Activated effector memory CD4-positive, alpha-beta T cell treated with anti-CD3 and anti-CD28 coated beads, Interleukin-2, amount 50 U/mL, for 16 hours (primary cell): Measurements from ENCODE around the gene RASGRF1.

Experiments
- DNase-seq: peaks from one replicate; pipeline ENCODE4 v3.0.0-alpha.2; 2020

The RASGRF1 gene

DNA sequence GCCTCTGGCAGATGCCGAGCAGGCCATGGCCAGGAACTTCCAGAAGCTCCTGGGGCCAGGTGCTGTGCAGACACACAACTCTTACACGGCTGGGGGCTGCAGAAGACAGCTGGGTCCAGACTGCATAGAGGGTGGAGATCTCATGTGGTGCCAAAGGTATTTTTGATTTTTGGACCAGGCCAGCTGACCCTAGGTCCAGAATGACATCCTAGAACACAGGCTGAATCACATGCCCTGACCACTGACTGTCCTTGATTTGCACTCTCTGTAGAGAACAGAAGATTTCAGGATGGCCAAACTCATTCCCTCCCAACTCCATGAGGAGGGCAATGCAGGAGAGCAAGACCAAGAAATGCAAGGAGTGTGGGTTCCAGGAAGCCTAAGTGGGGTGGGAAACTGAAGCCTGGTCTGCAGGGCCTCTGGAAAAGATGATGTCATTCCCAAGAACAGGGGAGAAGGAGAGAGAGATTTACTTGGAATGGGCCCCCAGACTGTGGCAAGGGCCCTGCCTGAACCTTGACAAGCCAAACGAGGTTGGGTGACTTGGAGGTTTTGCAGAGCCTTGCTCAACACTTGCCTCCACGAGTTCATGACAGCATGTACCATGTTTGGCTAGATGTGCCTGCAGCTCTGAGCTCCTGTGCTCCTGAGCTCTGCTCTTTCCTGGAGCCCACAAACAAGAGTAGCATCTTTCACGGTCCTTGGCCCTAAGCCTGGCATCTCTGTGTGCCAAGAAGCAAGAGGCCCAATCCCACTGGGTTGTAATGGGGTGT, 107.2 kb downstream of the RASGRF1 start:
- DNase-seq: no peak

DNA sequence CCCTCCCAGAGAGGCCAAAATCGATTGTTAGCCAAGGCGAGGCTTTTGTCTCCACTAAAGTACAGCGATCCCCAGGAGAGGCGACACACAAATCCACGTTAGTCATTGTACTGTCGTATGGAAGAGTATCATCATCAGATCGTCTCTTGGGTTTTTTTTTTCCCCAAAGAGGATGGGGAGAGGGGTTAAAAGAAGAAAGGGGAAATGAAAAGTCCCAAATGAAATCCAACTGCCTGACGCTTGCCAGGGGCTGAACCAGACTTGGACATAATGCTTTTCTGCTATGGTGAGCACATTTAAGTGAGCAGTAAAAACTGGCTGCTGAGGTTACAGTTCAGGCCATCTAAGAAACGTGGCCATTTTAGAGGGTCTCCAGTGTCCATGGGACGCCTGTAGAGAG, 107.8 kb downstream of the RASGRF1 start:
- DNase-seq: no peak

DNA sequence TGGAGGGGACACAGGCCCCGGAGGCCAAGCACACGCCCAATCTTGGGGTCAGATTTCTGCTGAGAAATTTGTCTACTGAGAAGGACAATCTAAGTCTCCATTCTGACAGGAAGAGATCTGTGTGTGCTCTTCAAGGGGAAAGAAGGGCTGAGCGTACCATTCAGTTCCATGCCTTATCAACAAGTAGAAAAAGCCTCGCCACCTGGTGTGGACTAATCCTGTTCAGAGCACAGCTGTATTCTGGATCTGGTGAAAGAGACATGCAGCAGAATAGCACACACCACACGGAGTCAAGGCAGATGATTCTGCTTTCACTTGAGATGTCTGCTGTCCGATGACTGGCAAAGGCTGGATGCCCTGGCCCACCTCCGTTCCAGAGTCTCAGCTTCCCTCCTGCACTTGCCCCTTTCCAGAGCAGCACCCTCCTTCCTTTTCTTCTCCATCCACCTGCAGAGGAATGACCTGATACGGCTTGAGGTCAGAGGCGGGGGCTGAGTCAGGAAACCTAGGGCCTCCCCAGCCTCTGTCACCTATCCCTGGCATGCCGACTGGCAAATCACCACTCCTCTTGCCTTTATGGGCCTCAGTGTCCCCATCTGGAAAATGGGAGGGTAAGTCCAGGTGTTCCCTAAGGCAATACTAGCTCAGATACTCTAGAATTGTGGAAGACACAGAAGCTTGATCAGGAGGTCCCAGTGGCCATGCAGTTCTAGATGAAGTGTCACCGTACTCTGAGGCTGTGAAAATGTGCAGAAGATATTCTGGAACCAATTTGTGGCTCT, 108.9 kb downstream of the RASGRF1 start:
- no peak for DNase-seq

DNA sequence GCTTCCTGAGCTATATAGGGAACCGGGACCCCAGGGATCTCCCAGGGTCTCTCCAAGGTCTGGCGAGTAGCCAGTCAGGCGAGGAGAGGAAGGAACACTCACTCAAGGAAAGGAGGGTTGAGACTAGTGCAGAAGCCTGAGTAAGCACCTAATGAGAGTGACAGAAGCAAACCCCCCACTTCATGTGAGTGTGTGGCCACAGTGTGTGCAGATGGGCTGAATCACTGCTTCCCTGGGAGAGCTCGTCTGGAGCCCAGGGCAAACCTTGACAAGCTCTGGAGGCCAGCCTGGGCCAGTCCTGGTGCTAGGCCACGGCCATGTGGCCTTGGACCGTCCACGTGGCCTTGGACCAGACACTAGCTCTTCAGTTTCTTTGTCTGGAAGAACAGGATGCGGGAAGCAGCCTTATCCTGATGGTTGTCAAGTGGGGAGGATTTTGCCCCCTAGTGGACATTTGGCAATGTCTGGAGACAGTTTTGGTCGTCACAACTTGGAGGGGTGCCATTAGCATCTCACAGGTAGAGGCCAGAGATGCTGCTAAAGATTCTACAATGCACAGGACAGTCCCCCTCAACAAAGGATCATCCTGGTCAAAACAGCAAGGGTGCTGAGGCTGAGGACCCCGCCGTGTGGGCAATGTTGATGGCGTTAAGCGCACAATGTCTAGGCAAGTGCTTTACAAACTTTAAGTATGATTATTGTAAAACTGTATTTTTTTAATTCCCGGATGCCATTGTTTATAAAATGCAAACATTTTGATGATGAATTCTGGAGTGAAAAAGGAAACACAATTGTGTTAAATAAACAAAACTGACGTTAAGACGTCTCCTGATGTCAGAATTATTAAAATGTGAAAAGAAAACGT, 110.9 kb downstream of the RASGRF1 start:
- peak; percentile 66 for DNase-seq

DNA sequence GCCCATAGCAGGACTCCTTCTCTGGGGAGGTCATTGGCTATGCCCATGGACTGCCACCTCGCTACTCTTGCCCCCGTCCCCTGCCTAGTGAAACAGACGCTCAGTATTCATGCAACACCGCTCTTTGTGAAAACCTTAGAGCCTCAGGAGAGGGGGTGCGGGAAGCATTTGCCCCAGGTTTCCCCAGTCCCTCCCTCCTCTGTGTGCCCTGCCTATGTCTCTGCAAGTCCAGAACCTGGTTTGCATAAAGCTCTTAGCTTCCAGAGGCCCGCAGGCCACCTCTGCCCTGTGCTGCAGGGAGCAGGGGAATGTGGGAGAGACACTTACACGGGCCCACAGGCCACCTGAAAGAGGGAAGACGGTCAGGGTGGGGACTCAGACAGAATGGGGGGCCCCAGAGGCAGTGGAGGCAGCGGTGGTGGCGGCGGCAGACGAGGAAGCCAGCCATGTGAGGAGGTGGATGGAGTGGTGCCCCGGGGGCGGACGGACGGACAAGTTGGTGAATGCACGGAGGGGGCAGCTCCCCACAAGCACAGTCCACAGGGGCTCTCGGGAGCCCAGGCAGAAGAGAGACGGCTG, 111.9 kb downstream of the RASGRF1 start:
- no peak for DNase-seq

DNA sequence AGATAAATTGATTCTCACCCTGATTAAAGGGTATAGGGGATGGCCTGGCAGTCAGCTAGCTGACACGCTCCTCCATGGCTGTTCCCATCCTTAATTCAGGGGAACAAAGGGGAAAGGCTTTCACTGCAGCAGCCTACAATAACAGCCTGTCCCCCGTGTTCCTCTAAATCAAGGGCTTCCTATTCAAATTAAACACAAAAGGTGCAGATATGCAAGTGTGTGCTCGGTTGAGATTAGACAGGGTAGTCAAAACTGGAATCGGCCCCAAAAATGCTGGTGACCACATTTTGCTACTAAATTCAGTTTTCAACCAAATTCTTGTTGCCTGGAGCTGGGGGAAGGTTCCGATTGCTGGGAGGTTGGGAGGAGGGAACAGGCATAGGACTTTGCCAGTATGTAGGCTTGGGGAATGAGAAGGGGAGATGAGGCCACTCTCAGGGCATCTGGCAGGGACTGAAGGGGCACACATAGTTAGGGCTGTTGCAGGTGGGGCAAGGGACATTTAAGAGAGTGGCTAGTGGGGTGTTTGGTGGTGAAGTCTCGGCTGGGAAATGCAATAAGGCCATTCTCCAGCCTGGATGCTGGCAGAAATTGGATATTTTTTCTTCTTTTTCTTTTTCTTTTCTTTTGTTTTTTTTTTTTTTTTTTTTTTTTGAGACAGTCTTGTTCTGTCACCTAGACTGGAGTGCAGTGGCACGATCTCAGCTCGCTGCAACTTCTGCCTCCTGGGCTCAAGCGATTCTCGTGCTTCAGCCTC, 112.8 kb downstream of the RASGRF1 start:
- no peak for DNase-seq

DNA sequence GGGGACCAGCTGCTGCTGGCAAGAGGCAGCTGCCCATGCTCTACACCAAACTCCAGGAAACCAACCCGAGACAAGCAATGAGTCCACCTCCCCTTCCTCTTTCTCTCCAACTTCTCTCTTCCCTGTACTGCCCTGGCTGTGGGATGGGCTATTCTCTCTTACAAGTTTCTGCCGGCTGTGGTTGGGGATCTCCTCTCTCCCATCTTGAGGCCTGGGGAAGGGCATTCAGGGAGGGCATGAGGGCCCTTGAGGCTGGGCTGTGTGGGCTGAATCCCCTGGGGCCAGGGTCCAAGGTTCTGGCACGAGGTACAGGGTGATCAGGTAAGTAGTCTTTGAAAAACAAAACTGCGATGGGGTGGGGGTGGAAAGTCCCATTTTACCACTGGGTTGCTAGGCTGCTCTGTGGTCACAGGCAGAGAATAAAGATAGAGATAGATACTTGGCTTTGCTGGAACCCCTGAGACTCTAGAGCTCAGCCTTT, 113.4 kb downstream of the RASGRF1 start:
- DNase-seq: no peak

DNA sequence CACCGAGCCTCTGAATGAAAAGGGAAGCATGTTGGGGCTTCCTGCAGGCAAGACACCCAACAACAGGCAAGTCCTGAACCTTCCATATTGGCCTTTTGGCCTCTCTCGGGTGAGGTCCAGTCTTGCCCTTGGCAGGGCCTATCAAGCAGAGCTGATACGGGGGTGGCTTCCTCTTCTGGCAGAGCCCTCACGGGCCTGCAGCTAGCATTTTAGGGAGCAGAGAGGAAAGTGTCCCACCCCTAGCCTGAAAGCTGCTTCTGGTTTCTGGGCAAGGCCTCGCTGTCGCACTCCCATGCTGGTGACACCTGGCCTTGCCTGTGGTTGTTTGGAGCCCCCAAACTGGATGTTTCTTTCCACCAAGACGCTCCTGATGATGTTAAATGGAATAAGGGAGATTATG, 113.9 kb downstream of the RASGRF1 start:
- DNase-seq: no peak

DNA sequence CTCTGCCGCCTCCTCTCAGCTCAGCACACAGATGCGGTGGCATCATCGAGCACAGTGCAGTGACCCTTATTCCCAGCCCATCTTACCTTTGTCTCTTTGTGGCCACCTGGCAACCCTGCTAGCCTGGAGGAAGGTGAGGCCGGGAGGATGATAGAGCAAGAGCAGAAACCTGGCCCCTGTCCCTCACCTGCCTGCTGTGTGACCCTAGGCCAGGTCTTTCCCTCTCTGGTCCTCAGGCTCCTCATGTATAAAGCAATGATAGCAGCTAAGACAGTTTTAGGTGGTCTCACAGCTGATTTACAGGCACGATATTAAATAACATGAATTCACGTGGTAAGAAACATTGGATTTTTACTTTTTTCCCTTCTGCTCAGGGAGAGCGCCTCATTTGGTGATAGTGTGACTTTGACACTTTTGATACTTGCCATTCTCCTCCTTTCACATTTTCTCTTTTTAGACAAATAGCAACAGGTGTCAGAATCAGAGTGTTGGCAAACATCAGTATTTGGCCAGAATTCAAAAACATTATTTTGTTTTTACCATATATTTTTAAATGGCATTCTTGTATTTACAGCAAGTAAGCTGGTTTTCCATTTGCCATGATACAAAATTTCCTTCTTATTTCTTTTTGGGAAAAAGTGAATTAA, 116.2 kb downstream of the RASGRF1 start:
- DNase-seq: no peak

DNA sequence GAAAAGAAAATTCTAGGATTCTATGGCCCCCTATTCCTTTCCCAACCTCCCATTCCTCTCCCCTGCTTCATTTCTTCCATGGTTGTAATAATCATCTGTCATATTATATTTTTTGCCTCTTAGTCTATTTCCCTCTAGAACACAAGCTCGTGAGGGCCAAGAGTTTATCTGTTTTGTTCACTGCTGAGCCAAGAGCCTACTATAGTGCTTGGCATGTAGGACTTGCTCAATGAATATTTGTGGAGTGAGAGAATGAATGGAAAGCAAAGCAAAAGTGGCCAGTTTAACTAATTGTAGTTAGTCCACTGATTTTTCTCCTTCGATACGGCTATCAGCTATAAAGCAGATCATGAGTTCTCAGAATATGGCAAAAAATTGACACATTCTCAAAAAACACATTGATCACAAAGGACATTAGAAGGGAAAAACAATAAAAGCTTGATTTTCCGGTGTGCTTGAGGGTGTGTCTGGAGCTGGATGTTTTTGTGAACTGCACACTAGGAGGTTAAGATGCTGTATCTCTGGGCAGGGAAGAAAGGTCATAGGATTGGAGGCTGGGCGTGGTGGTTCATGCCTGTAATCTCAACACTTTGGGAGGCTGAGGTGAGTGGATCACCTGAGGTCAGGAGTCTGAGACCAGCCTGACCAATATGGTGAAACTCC, 120.8 kb downstream of the RASGRF1 start:
- no peak for DNase-seq

DNA sequence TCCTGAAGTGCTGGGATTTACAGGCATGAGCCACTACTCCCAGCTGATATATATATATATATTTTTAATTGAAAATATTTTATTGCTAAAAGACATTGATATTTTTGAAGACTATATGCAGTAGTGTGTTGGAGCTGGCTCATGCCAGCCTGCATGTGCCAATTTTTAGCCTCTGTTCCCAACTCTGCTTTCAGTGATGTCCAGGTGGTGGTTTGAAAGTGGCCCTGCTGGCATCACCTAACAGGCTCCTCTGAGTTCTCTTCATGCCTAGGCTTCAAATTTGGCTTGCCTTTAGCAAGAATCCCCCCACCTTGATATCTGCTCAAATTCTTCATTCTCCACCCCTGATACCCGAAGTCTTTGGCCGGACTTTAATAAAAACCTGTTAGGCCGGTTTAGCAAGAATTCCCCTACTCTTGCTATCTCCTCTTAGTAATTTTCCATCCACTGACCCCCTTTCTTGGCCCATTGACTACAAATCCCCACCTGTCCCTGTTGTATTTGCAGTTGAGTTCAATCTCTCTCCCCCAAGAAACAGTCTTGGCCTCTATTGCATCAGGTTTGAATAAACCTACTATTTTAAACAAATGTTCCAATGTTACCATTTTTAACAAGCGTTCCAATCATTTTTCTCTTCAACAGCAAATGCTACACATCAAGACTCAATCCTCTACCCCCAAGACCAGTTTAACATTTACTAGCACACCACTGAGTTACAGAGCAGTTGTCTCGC, 121.9 kb downstream of the RASGRF1 start:
- DNase-seq: no peak

DNA sequence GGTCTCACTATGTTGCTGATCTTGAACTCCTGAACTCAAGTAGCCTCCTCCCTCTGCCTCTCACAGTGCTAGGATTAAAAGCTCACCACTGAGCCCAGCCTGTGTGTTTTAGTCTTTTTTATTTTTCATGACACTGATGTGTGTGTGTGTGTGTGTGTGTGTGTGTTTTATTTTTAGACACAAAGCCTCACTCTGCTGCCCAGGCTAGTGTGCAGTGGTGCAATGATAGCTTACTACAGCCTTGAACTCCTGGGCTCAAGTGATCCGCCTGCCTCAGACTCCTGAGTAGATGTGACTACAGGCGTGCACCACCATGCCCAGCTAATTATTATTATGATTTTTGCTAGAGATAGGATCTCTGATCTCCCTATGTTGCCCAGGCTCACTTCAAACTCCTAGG, 122.5 kb downstream of the RASGRF1 start:
- no peak for DNase-seq

DNA sequence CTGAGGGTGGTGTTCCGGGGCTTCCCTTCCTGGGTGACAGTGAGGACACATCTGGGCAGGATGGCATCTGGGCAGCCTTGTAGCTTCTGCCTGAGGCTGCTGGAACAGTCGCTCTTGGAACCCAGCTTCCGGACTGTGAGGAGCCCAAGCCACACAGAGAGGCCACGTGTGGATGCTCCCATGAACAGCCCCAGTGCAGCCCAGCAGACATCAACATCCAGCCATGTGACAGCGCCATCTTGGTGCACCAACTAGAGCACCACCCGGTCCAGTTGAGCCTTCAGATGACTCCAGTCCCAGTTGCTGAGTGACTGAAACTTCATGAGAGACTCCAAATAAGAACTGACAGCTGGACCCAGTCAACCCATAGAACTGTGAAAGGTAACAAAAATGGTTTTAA, 130.3 kb downstream of the RASGRF1 start:
- DNase-seq: no peak

DNA sequence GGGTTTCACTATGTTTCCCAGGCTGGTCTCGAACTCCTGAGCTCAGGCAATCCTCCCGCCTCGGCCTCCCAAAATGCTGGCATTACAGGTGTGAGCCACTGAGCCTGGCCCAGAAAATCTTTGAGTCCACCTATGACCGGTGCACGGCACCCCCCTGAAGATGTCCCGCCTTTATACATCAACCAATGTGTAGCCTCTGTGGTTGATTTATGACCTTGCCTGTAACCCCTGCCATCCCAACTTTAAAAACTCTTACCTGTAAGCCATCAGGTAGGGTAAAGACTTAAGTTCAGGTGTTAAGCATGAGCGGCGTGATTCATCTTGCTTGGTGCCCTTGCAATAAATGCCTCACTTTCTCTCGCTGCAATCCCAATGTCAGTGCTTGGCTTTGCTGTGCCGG, 131.2 kb downstream of the RASGRF1 start:
- DNase-seq: no peak

DNA sequence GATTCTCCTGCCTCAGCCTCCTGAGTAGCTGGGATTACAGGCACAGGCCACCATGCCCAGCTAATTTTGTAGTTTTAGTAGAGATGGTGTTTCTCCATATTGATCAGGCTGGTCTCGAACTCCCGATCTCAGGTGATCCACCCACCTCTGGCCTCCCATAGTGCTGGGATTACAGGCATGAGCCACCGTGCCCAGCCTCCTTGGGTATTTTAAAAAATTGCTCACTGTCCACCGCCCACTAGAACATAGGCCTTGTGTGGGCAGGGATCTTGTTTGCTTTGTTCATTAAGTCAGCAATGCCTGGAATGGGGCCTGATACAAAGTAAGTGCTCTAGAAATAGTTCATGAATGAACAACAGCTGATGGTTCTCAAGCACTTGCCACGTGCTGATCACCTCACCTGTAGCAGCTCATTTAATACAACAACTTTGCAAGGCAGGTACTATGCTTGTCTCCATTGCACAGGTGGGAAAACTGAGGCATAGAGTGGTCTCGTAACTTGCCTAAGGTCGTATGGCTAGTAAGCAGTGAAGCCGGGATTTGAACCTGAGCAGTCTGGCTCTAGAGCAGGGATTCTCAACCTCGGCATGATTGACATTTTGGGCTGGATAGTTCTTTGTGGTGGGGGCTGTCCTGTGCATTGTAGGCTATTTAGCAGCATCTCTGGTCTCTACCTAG, 133.0 kb downstream of the RASGRF1 start:
- no peak for DNase-seq

DNA sequence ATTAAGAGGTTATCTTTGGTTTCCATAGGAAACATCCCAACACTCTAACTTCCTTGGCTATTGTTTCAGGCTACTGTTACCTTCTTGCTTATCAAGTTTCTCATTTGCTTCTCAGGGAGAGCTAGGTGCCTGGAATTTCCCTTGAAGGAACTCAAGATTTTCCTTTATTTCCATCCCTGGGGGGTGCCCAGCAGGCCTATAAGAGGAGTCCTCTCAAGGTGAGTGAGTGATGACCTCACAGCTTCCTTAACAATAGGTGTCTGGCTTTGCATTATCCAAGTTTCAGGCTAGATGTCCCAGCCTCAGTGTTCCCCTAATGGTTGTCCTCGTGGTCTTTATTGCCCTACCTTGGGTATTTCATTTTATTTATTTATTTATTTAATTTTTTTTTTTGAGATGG, 133.6 kb downstream of the RASGRF1 start:
- DNase-seq: no peak

DNA sequence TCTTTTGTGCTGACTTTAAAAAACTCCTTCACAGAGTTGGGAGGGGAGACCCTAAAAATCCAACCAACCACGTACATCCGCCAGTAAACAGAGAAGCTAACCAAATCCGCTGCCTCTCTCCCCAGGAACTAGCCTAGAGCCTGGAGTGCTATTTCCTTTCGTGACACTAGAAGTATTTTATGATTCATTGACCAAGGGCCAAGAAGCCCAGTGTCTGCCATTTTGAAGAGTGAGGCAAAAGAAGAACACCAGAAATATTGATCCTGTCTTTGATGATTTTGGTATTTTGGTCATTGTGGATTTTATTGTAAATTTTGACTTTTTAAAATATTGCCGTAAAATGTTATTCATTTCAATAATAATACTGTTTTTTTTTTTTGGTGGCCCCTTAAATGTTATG, 135.2 kb downstream of the RASGRF1 start:
- no peak for DNase-seq

DNA sequence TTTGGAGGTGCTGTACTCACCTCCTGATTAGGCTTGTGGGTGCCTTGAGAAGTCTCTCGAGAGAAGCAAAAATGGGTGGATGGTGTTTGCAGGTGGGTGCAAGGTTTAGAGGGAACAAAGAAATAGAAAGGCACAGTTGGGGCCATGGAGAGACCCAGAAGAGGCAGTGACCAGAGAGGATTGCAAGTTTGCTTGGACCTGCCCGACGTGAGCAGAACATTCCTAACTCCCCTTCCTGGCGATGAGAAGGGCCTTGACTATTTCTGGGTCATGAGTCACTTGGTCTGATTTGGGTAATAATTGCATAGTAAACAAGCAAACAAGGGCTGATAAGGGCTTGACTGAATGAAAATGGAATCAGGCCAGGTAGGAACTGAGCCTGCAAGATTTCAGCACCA, 138.7 kb downstream of the RASGRF1 start:
- no peak for DNase-seq

DNA sequence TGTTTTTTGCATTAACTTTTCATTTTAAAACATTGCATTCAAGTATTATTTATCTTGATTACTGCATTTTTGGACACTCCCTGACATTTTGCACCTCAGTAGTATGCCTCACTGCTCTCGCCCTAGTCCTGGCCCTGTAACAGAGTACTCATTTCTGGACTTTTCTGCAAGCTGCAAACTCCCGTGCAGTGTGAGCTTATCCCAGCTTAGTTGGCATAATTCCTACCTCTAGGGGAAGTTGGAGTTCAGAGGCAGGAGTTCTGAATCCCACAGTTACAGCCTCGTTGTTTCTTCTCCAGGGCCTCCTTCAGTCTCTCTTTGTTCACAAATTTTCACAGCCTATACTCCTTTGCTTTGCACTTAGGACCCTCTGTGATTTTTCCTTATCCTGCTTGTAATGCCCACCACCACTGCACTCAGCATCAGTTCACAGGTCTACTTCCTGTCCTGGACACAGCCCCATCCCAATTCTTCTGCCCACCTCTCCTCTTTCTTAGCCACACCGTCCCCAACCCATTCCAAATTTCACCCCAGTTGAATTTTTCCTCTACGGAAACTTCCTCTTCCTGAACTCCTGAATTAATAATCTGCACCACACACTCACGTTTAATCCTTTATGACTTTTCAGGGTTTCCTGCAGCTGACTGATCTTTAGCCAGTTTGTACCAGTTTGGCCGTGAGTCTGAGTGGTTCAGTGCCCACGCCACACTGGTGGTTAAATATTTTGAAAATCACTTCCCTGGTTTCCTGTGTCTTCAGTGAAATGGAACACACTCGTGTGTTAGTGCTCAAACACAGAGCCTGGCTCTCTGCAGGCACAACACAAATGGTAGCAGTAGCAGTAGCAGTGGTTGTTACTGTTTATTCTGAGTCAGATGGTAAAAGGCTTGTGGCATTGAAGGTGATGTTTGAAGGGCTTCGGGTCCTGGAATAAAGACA, 139.4 kb downstream of the RASGRF1 start:
- DNase-seq: no peak
